PC-9 (cell line): ENCODE measurements around the gene ASPA. TPM values are rescaled to one million over a fixed set of nuclear protein-coding genes. Genes with fewer than 3 reads are reported as not detected.

Source experiments
- BruUV-seq: library from RNA; stranded (reverse); fragments of 400-500 nt; replicated peaks from 2 replicates; lab custom pipeline; 2021; lab: Mats Ljungman, UMichigan
- CTCF ChIA-PET: fragments of 300-600 bp; sonication (Branson Sonifier 250); formaldehyde crosslinking; loops from one replicate; lab custom pipeline; 2022; ENCODE audit warnings: antibody characterized with exemption; lab: Charles Lee
- POLR2A ChIA-PET: fragments of 300-600 bp; sonication (Branson Sonifier 250); formaldehyde crosslinking; loops from one replicate; lab custom pipeline; 2022; ENCODE audit warnings: antibody characterized with exemption; ENCODE audit not compliant: unreplicated experiment; lab: Charles Lee
- DNase-seq, 2 experiments: peaks; one replicate each; pipeline versions ENCODE4 v3.0.0 to v3.0.0-alpha.2; 2015 to 2022; ENCODE audit warnings: mixed read lengths in 1 of 2
- H2AFZ ChIP-seq: fragments of 200-600 bp; sonication (generic); 2 replicates; pipeline ENCODE4 v1.8.1; 2017; ENCODE audit warnings: antibody characterized with exemption
- H3F3A ChIP-seq: fragments of 200-600 bp; sonication (generic); 2 replicates; pipeline ENCODE4 v1.8.1; 2017; ENCODE audit warnings: antibody characterized with exemption, mild to moderate bottlenecking, low read depth; ENCODE audit not compliant: insufficient read depth
- H3K27ac ChIP-seq: fragments of 200-600 bp; sonication (generic); 2 replicates; pipeline ENCODE4 v1.6.1; 2016; ENCODE audit warnings: mixed run types
- H3K27me3 ChIP-seq: fragments of 200-600 bp; sonication (generic); 2 replicates; pipeline ENCODE4 v1.6.1; 2016; ENCODE audit warnings: low read depth, mixed run types; ENCODE audit not compliant: insufficient read depth
- H3K36me3 ChIP-seq: fragments of 200-600 bp; sonication (generic); 2 replicates; pipeline ENCODE4 v1.6.1; 2016; ENCODE audit warnings: low read depth, mixed run types
- H3K4me1 ChIP-seq: fragments of 200-600 bp; sonication (generic); replicated peaks from 2 replicates; pipeline ENCODE4 v1.6.1; 2016; ENCODE audit warnings: mixed run types; ENCODE audit not compliant: insufficient read depth
- H3K4me2 ChIP-seq: fragments of 200-600 bp; sonication (generic); 2 replicates; pipeline ENCODE4 v1.6.1; 2017; ENCODE audit warnings: mixed run types
- H3K4me3 ChIP-seq: fragments of 200-600 bp; sonication (generic); 2 replicates; pipeline ENCODE4 v1.6.1; 2016; ENCODE audit warnings: mixed run types
- H3K79me2 ChIP-seq: fragments of 200-600 bp; sonication (generic); 2 replicates; pipeline ENCODE4 v1.6.1; 2017; ENCODE audit warnings: low read depth, mixed run types
- H3K9me2 ChIP-seq: fragments of 200-600 bp; sonication (generic); 2 replicates; pipeline ENCODE4 v1.8.1; 2017; ENCODE audit warnings: mild to moderate bottlenecking; ENCODE audit not compliant: insufficient read depth
- H3K9me3 ChIP-seq: fragments of 200-600 bp; sonication (generic); 2 replicates; pipeline ENCODE4 v1.8.1; 2016; ENCODE audit warnings: low read depth; ENCODE audit not compliant: insufficient read depth
- H4K20me1 ChIP-seq: fragments of 200-600 bp; sonication (generic); 2 replicates; pipeline ENCODE4 v1.8.1; 2017; ENCODE audit not compliant: insufficient read depth
- CTCF ChIP-seq: fragments of 200-600 bp; sonication (generic); conservative IDR thresholded peaks from 2 replicates; pipeline ENCODE4 v1.6.1; 2017; ENCODE audit warnings: mixed run types, antibody characterized with exemption, mild to moderate bottlenecking, moderate library complexity
- EZH2 ChIP-seq: fragments of 200-600 bp; sonication (generic); IDR thresholded peaks from 2 replicates; pipeline ENCODE4 v1.8.0; 2017; ENCODE audit warnings: antibody characterized with exemption, low read depth
- intact Hi-C: fragments of 100-400 bp; cut with micrococcal nuclease; formaldehyde crosslinking; loops from one replicate; pipeline ENCODE4 v1.10.0; 2022; ENCODE audit not compliant: unreplicated experiment
- total RNA-seq: library from RNA; stranded (reverse); gene quantifications from 2 replicates; pipeline ENCODE4 v1.2.3, GENCODE V29; 2021

ASPA gene
- total RNA-seq, 1 experiment from 2014 or later, result not detected

- H3K9me2 ChIP-seq, result no peaks in the 10 kb centered on the region
- no peaks in the 10 kb centered on the region for H3K4me1 ChIP-seq
- DNase-seq, result no peak
- ChIA-PET POLR2A (no interaction called here), CTCF (no interaction called here)
- no TSS peak for BruUV-seq
- peaks cover 93% of the 10 kb centered on the region for H3K27me3 ChIP-seq
- H4K20me1 ChIP-seq, result no peaks in the 10 kb centered on the region
- no peaks in the 10 kb centered on the region for H3F3A ChIP-seq
- no peaks in the 10 kb centered on the region for H3K36me3 ChIP-seq
- H3K4me3 ChIP-seq, result no peak overlapping the region
- intact Hi-C loops, result no loop called here
- no peaks in the 10 kb centered on the region; the same call in 1 of the 2 replicates for H3K9me3 ChIP-seq
- no peak overlapping the region for H2AFZ ChIP-seq
- no peaks in the 10 kb centered on the region for H3K79me2 ChIP-seq
- H3K27ac ChIP-seq, result no peak overlapping the region
- H3K4me2 ChIP-seq, result no peak overlapping the region
- no peak for TF ChIP-seq EZH2
- no peak for TF ChIP-seq CTCF
Measured at GRCh38 chr17:3497101-3497500, 21.3 kb downstream of the ASPA start.

- ChIA-PET POLR2A (no interaction called here), CTCF (no interaction called here)
- intact Hi-C loops, result no loop called here
- Histone ChIP-seq H4K20me1 (no peaks in the 10 kb centered on the region), H2AFZ (no peak overlapping the region), H3K4me2 (no peak overlapping the region), H3K36me3 (no peaks in the 10 kb centered on the region), H3F3A (no peaks in the 10 kb centered on the region), H3K9me3 (no peaks in the 10 kb centered on the region), H3K4me3 (no peak overlapping the region), H3K27me3 (peaks cover 89% of the 10 kb centered on the region), H3K27ac (no peak overlapping the region), H3K4me1 (no peaks in the 10 kb centered on the region), H3K79me2 (no peaks in the 10 kb centered on the region), H3K9me2 (0 out of 2 replicates have a peak, but pooled peaks cover 3% of the 10 kb centered on the region)
- DNase-seq, result no peak
- BruUV-seq, result no TSS peak
- no peak for TF ChIP-seq CTCF
- no peak for TF ChIP-seq EZH2
Measured at GRCh38 chr17:3501344-3501743, 25.5 kb downstream of the ASPA start.

- POLR2A ChIA-PET, result no interaction called here
Measured at GRCh38 chr17:3502466-3502865, 26.7 kb downstream of the ASPA start.

More at GRCh38 chr17:3502466-3502865, 26.7 kb downstream of the ASPA start:
- H3K36me3 ChIP-seq, result no peaks in the 10 kb centered on the region
- intact Hi-C loops, result no loop called here
- H3K27ac ChIP-seq, result no peak overlapping the region
- H3K4me2 ChIP-seq, result no peak overlapping the region
- H3K79me2 ChIP-seq, result no peaks in the 10 kb centered on the region
- no peak overlapping the region for H3K4me3 ChIP-seq
- peaks cover 90% of the 10 kb centered on the region for H3K27me3 ChIP-seq
- no peaks in the 10 kb centered on the region for H3K9me3 ChIP-seq
- no peak for DNase-seq
- BruUV-seq, result no TSS peak
- CTCF ChIA-PET, result no interaction called here
- 0 out of 2 replicates have a peak, but pooled peaks cover 3% of the 10 kb centered on the region for H3K9me2 ChIP-seq
- H3K4me1 ChIP-seq, result no peaks in the 10 kb centered on the region
- H4K20me1 ChIP-seq, result no peaks in the 10 kb centered on the region
- H2AFZ ChIP-seq, result no peak overlapping the region
- H3F3A ChIP-seq, result no peaks in the 10 kb centered on the region
- TF ChIP-seq EZH2, result no peak
- TF ChIP-seq CTCF, result no peak
